Measurements from ENCODE around the gene HIVEP3. TPM values are rescaled to one million over a fixed set of nuclear protein-coding genes. Genes with fewer than 3 reads are reported as not detected.
A peak's percentile ranks its signal among the peaks of the same experiment; 100 is the strongest.

HIVEP3 gene
- total RNA-seq, 4 donors from 2014 or later: 3.2 to 11.0 (median 4.2) TPM

DNA sequence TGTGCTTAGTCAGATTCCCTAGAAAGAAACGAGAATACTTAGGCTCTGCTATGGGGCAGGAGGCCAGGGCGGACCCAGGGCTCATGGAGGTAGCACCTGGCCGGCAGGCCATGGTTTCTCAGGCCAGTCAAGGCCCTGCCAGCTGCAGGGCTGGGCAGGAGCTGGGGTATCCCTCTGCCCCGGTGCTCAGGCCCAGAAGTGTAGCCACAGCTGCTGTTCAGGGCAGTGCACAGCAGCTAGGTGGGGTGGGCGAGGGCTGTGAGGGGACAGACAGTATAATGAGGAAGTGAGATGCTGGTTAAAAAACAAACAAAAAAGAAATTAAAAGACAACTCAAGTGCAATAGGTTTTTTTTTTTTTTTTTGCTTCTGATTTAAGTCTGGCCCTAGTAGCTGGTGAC, 400.3 kb downstream of the HIVEP3 start:
- Histone ChIP-seq H3K4me1 (peaks cover 9 to 23% (median 13%) of the 10 kb centered on the region in 3 donors), H3K27me3 (no peaks in the 10 kb centered on the region), H3K36me3 (peaks cover 0 to 4% (median 0%) of the 10 kb centered on the region in 3 donors), H3K9me3 (no peaks in the 10 kb centered on the region), H3K27ac (no peak overlapping the region), H3K4me3 (no peak overlapping the region)
- TF ChIP-seq, protein P1, sequence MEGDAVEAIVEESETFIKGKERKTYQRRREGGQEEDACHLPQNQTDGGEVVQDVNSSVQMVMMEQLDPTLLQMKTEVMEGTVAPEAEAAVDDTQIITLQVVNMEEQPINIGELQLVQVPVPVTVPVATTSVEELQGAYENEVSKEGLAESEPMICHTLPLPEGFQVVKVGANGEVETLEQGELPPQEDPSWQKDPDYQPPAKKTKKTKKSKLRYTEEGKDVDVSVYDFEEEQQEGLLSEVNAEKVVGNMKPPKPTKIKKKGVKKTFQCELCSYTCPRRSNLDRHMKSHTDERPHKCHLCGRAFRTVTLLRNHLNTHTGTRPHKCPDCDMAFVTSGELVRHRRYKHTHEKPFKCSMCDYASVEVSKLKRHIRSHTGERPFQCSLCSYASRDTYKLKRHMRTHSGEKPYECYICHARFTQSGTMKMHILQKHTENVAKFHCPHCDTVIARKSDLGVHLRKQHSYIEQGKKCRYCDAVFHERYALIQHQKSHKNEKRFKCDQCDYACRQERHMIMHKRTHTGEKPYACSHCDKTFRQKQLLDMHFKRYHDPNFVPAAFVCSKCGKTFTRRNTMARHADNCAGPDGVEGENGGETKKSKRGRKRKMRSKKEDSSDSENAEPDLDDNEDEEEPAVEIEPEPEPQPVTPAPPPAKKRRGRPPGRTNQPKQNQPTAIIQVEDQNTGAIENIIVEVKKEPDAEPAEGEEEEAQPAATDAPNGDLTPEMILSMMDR (IDR thresholded peaks at IDR 0.05): no peak
- TF ChIP-seq POLR2A (IDR thresholded peaks at IDR 0.05): no peak
- intact Hi-C loops (cut with DNase I): no loop called here
- 83 to 86% methylated on average over 2 to 5 of the region's 5 CpGs for WGBS, 2 donors
- DNase-seq: no peak

DNA sequence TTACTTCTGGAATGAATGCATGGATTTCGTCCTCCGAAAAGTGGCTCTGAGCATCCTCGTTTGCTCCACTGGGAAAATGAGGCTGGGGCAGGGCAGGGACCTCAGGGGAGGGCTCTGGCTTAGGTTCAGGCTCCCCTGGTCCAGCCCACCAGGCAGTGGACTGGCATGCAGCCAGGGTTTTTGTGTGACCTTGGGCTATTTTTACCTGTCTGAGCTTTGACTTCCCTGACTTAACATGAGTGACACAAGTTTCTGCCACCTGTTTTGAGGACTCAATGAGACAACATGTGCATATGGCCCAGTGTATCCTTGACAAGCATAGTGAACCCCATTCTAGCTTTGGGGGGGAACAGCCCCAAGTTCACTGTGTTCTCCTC, 401.7 kb downstream of the HIVEP3 start:
- no peak for DNase-seq
- peaks cover 0 to 19% (median 0%) of the 10 kb centered on the region in 3 donors for H3K36me3 ChIP-seq
- no peaks in the 10 kb centered on the region for H3K9me3 ChIP-seq
- TF ChIP-seq, protein P1 (IDR thresholded peaks at IDR 0.05): no peak
- TF ChIP-seq POLR2A (IDR thresholded peaks at IDR 0.05): no peak
- H3K27ac ChIP-seq: no peak overlapping the region
- intact Hi-C loops (cut with DNase I): no loop called here
- peaks cover 9 to 23% (median 13%) of the 10 kb centered on the region in 3 donors for H3K4me1 ChIP-seq
- no peak overlapping the region for H3K4me3 ChIP-seq
- H3K27me3 ChIP-seq: no peaks in the 10 kb centered on the region
- 60 to 78% methylated on average over 1 to 3 of the region's 3 CpGs for WGBS, 2 donors

DNA sequence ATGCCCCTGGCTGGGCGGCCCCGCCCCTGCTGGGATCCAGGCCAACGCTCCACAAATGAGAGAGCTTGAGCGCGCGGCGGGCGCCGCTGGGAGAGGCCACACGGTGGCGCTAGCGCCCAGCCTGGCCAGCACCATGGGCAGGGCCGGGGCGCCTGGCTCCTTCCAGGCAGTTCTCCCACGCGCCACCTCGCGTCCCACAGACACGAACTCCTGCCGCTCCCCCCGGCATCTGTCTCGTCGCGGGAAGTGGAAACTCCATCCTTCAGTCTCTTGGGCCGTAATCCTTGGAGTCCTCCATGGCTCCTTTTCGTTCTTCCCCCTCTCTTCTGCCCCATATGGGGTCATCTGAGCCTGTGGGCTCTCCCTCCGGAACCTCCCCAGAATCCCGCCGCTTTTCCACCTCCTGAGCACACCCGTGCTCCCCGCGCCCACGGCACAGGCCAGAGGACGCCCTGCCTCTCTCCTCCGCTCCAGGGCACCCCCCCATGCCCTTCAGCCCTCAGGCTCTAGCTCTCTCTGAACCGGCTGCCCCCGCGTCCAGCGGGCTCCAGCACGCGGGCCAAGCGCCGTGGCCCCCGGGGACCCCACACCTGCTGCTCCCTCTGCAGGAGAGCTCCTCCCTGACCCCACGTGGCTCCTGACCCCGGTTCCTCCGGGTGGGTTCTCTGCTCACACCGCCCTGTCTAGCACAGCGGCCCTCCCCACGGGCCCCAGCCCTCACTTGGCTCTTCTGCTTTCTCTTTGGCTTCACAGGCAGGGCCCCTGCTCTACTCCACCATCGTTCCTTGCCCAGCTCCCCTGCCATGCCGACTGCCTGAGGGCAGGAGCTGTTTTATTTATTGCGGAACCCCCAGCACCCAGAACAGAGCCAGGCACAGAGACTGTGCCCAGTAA, 402.3 kb downstream of the HIVEP3 start:
- no peak for DNase-seq
- 16 to 17% methylated on average over 33 to 35 of the region's 53 CpGs for WGBS, 2 donors
- H3K27me3 ChIP-seq: no peaks in the 10 kb centered on the region
- H3K27ac ChIP-seq: peak overlapping the region in 2 of 4 donors; percentile 19 to 54
- intact Hi-C loops (cut with DNase I): no loop called here
- no peaks in the 10 kb centered on the region for H3K9me3 ChIP-seq
- H3K4me1 ChIP-seq: peaks cover 9 to 23% (median 13%) of the 10 kb centered on the region in 3 donors
- peaks cover 0 to 20% (median 0%) of the 10 kb centered on the region in 3 donors for H3K36me3 ChIP-seq
- peak overlapping the region; percentile 17 to 53 (median 49) for H3K4me3 ChIP-seq
- TF ChIP-seq, protein P1 (IDR thresholded peaks at IDR 0.05): peak; percentile 83 to 94 (median 87)
- no peak for TF ChIP-seq POLR2A (IDR thresholded peaks at IDR 0.05)

DNA sequence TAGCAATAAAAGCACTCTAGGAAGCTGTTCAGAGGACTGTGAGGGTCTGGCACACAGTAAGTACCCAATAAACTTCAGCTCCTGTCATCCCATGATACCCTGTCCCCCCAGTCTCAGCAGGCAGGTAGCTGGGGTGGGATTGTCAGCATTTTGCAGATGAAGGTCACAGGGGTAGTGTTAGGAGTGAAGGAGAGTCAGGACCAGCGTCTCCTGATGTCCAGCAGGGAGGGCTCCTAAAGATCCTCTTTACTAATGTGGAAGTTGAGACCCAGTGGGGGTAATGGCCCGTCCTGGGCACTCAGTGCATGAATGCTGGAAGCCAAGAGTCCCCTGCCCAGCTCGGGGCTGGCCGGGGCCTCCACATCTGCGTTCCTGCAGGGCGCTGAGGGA, 402.9 kb downstream of the HIVEP3 start:
- Histone ChIP-seq H3K36me3 (peaks cover 0 to 22% (median 0%) of the 10 kb centered on the region in 3 donors), H3K4me3 (no peak overlapping the region), H3K27me3 (no peaks in the 10 kb centered on the region), H3K27ac (peak overlapping the region in 2 of 4 donors; percentile 2 to 32), H3K9me3 (no peaks in the 10 kb centered on the region), H3K4me1 (peaks cover 9 to 23% (median 13%) of the 10 kb centered on the region in 3 donors)
- no peak for TF ChIP-seq POLR2A (IDR thresholded peaks at IDR 0.05)
- TF ChIP-seq, protein P1 (IDR thresholded peaks at IDR 0.05): no peak
- DNase-seq: no peak
- intact Hi-C loops (cut with DNase I): no loop called here
- 18 to 33% methylated on average over 2 to 3 of the region's 6 CpGs for WGBS, 2 donors

DNA sequence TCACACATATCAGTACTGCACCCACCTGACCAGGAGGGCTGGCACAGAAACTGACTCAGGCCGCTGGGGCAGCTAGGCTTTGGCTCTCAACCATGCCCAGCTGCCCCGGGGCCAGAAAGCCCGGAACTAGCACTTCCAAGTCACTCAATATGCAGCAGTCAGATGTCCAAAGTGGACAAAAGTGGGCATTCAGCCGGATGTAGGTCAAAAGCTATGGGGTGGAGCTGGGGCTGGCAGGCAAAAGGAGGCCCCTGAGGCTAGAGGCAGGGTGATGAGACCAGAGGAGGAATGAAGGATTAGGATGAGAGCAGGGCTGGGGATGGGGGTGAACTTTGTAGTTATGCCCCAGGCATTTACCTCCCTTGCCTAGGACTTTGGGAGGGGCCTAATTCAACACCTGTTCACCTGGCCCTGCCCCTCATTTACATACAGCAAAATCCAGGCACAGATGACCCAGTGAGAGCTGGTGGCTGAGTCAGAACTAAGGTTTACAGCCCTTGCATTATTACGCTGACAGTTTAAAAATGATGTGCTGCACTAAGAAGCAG, 403.5 kb downstream of the HIVEP3 start:
- 62 to 69% methylated on average over 2 to 3 of the region's 5 CpGs for WGBS, 2 donors
- peak overlapping the region in 2 of 4 donors; percentile 2 to 32 for H3K27ac ChIP-seq
- no peak overlapping the region for H3K4me3 ChIP-seq
- peaks cover 9 to 23% (median 13%) of the 10 kb centered on the region in 3 donors for H3K4me1 ChIP-seq
- intact Hi-C loops (cut with DNase I): no loop called here
- H3K36me3 ChIP-seq: peaks cover 0 to 28% (median 0%) of the 10 kb centered on the region in 3 donors
- DNase-seq: no peak
- TF ChIP-seq POLR2A (IDR thresholded peaks at IDR 0.05): no peak
- TF ChIP-seq, protein P1 (IDR thresholded peaks at IDR 0.05): no peak
- H3K27me3 ChIP-seq: no peaks in the 10 kb centered on the region
- no peaks in the 10 kb centered on the region for H3K9me3 ChIP-seq

All from esophagus squamous epithelium (tissue), 5 donors.